Measurements from ENCODE around the gene C19orf33.

Gene C19orf33

DNA sequence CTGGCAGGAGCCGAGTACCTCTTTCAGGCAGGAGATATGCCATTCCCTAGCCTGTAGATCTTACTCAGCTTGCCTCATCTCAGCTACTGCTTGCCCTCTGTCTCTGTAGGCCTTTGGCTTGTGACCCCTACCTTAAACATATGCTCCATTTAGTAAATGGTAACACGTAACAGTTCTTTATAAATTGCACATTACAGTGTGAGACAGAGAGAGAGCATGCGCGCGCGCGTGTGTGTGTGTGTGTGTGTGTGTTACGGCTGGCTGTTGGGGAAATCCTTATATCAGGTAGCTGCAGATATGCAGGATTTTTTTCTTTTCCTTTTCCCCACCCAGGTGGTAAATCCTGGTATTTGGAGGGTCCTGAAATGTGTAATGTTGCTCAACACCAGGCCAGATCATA lies 35.5 kb upstream of the C19orf33 start:
- H3K36me3 Mint-ChIP-seq (ENCODE audit: insufficient read depth) = peaks cover 2% of the 10 kb centered on the region
- ATAC-seq (replicated peaks; ENCODE audit: extremely low read depth, poor library complexity, severe bottlenecking) = no peak
- H3K4me1 Mint-ChIP-seq = peaks cover 20% of the 10 kb centered on the region
- H3K27ac Mint-ChIP-seq (ENCODE audit: low read depth) = no peak overlapping the region
- H3K4me3 Mint-ChIP-seq = no peak overlapping the region
- no peaks in the 10 kb centered on the region for H3K9me3 Mint-ChIP-seq
- peaks cover 21% of the 10 kb centered on the region for H3K27me3 Mint-ChIP-seq
- DNase-seq (ENCODE audit: low spot score in 2 of 2) = no peak

DNA sequence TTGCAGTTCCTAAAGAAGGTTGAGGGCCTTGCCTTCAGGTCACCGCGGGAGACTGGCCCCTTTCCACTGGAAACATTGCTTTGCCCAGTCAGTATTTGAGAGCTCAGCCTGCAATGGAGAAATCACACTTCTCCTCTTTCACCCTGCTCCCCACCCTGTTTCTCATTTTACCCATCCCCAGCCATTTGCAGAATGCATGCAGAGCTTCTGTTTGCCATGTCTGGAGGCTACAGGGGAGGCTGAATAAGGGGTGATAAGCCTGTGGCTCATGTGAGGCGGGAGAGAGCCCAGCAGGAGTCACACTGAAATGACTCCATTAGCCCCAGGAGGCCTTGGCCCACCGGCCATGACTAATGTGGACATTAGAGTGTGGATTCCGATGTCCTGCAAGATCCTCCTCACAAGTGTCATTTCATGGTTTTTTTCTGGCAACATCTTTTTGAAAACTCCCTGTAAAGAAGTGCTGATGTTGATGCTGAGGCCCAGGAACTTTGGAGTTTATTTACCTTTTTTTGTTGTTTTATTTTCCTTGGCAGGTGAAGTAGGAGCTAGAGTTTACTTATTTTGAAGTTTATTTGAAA lies 33.4 kb upstream of the C19orf33 start:
- no peaks in the 10 kb centered on the region for H3K36me3 Mint-ChIP-seq (ENCODE audit: insufficient read depth)
- H3K27me3 Mint-ChIP-seq = peaks cover 6% of the 10 kb centered on the region
- DNase-seq (ENCODE audit: low spot score in 2 of 2) = no peak
- no peak overlapping the region for H3K27ac Mint-ChIP-seq (ENCODE audit: low read depth)
- H3K4me1 Mint-ChIP-seq = peaks cover 4% of the 10 kb centered on the region
- no peak for ATAC-seq (replicated peaks; ENCODE audit: extremely low read depth, poor library complexity, severe bottlenecking)
- H3K9me3 Mint-ChIP-seq = no peaks in the 10 kb centered on the region
- no peak overlapping the region for H3K4me3 Mint-ChIP-seq

DNA sequence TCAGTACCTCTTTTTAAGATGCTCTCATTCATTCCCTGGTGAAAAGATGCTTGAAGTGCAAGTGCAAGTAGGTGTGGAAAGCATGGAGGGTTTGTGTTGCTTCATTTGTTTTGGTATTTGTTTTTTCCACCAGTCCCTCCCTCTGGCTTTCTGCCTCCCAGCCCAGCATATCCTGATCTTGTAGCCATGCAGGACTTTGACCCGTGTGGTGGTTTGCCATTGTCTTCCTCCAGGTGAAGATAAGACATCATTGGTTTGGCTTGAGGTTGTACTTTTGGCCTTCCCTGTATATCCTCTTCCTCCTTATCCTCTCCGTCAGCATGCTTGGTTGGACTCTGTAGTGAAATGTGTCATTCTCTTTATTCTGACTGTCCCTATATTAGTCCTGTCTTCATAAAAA lies 30.6 kb upstream of the C19orf33 start:
- no peak overlapping the region for H3K4me3 Mint-ChIP-seq
- no peaks in the 10 kb centered on the region for H3K36me3 Mint-ChIP-seq (ENCODE audit: insufficient read depth)
- H3K9me3 Mint-ChIP-seq = no peaks in the 10 kb centered on the region
- H3K27me3 Mint-ChIP-seq = no peaks in the 10 kb centered on the region
- DNase-seq (ENCODE audit: low spot score in 2 of 2) = no peak
- no peak for ATAC-seq (replicated peaks; ENCODE audit: extremely low read depth, poor library complexity, severe bottlenecking)
- no peaks in the 10 kb centered on the region for H3K4me1 Mint-ChIP-seq
- H3K27ac Mint-ChIP-seq (ENCODE audit: low read depth) = no peak overlapping the region

- H3K36me3 Mint-ChIP-seq (ENCODE audit: insufficient read depth) = no peaks in the 10 kb centered on the region
Observed at GRCh38 chr19:38274739-38275138, 29.3 kb upstream of the C19orf33 start.

DNA sequence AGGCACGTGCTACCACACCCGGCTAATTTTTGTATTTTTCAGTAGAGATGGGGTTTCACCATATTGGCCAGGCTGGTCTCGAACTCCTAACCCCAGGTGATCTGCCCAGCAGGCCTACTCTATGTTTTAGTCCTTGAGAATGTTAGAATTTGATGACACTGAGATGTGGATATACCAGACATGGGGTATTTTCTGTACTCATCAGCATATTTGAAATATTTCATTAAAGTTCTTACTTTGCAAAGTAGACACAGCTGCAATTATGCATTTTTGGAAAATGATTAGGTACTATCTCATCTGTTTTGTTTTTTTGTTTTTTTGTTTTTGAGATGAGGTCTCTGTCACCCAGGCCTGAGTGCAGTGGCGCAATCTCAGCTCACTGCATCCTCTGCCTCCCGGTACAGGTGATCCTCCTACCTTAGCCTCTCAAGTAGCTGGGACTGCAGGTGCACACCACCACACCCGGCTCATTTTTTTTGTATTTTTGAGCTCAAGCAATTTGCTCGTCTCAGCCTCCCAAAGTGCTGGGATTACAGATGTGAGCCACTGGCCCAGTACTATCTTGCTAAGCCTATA lies 27.0 kb upstream of the C19orf33 start:
- Mint-ChIP-seq H3K27ac (ENCODE audit: low read depth) (no peak overlapping the region), H3K4me1 (no peaks in the 10 kb centered on the region), H3K4me3 (no peak overlapping the region), H3K9me3 (no peaks in the 10 kb centered on the region), H3K36me3 (ENCODE audit: insufficient read depth) (peaks cover 2% of the 10 kb centered on the region), H3K27me3 (no peaks in the 10 kb centered on the region)
- no peak for ATAC-seq (replicated peaks; ENCODE audit: extremely low read depth, poor library complexity, severe bottlenecking)
- no peak for DNase-seq (ENCODE audit: low spot score in 2 of 2)

More at GRCh38 chr19:38274739-38275138, 29.3 kb upstream of the C19orf33 start:
- Mint-ChIP-seq H3K4me1 (no peaks in the 10 kb centered on the region), H3K27ac (ENCODE audit: low read depth) (no peak overlapping the region), H3K4me3 (no peak overlapping the region), H3K9me3 (no peaks in the 10 kb centered on the region), H3K27me3 (no peaks in the 10 kb centered on the region)
- no peak for DNase-seq (ENCODE audit: low spot score in 2 of 2)
- ATAC-seq (replicated peaks; ENCODE audit: extremely low read depth, poor library complexity, severe bottlenecking) = no peak

DNA sequence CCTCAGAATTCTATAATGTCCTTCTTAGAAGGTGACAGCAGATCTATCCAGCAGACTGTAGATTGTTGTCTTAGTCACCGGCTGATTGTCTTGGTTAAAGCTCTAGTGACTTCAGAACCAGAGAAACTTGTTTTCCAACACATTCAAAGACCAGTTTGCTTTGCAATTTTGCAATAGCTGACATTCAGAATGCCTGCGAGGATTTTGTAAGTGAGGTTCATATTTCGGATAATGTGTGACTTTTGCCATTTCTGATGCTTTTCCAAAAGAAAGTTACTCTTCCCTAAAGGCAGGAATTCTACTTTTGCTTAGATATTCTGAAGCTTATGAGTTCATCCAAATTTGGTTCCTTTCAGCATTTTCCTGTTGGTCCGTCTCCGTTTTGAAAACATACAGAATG lies 26.5 kb upstream of the C19orf33 start:
- ATAC-seq (replicated peaks; ENCODE audit: extremely low read depth, poor library complexity, severe bottlenecking) = no peak
- Mint-ChIP-seq H3K27me3 (no peaks in the 10 kb centered on the region), H3K27ac (ENCODE audit: low read depth) (no peak overlapping the region), H3K4me3 (no peak overlapping the region), H3K4me1 (no peaks in the 10 kb centered on the region), H3K36me3 (ENCODE audit: insufficient read depth) (peaks cover 2% of the 10 kb centered on the region), H3K9me3 (no peaks in the 10 kb centered on the region)
- DNase-seq (ENCODE audit: low spot score in 2 of 2) = no peak

DNA sequence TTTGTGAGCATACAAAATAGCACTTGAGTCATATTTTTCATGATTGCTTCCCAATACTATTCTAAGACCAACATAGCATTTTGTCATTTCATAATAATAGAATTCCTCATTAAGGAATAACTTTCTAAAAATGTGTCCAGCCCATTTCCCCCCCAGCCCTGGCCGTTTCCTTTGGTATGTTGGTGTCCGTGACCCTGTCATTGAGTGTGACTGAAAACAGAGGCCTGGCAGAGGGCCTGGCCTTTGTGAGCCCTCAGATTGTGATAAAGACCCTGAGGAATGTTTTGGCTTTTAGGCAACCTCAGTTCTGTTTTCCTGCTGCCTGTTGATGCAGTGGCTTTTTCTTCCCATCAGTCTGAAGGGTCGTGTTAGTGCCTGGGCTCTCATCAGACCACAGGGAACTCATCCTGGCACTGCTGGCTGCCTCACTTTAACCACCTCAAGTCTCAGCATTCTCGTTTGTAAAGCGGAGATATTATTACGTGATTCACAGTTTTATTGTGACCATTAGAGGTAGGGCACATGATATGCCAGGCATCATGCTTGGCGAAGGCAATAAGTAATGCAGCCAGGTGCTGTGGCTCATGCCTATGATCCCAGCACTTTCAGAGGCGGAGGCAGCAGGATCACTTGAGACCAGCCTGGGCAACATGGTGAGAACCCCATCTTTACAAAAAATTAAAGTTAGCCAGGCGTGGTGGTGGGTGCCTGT lies 25.9 kb upstream of the C19orf33 start:
- Mint-ChIP-seq H3K36me3 (ENCODE audit: insufficient read depth) (peaks cover 2% of the 10 kb centered on the region), H3K4me3 (no peak overlapping the region), H3K4me1 (no peaks in the 10 kb centered on the region), H3K9me3 (no peaks in the 10 kb centered on the region), H3K27ac (ENCODE audit: low read depth) (no peak overlapping the region), H3K27me3 (no peaks in the 10 kb centered on the region)
- ATAC-seq (replicated peaks; ENCODE audit: extremely low read depth, poor library complexity, severe bottlenecking) = no peak
- no peak for DNase-seq (ENCODE audit: low spot score in 2 of 2)

GRCh38 chr19:38278751-38279150 lies 25.3 kb upstream of the C19orf33 start:
- Mint-ChIP-seq H3K9me3 (no peaks in the 10 kb centered on the region), H3K4me1 (no peaks in the 10 kb centered on the region), H3K27me3 (no peaks in the 10 kb centered on the region), H3K27ac (ENCODE audit: low read depth) (no peak overlapping the region), H3K4me3 (no peak overlapping the region), H3K36me3 (ENCODE audit: insufficient read depth) (peaks cover 2% of the 10 kb centered on the region)
- DNase-seq (ENCODE audit: low spot score in 2 of 2) = no peak
- ATAC-seq (replicated peaks; ENCODE audit: extremely low read depth, poor library complexity, severe bottlenecking) = no peak

DNA sequence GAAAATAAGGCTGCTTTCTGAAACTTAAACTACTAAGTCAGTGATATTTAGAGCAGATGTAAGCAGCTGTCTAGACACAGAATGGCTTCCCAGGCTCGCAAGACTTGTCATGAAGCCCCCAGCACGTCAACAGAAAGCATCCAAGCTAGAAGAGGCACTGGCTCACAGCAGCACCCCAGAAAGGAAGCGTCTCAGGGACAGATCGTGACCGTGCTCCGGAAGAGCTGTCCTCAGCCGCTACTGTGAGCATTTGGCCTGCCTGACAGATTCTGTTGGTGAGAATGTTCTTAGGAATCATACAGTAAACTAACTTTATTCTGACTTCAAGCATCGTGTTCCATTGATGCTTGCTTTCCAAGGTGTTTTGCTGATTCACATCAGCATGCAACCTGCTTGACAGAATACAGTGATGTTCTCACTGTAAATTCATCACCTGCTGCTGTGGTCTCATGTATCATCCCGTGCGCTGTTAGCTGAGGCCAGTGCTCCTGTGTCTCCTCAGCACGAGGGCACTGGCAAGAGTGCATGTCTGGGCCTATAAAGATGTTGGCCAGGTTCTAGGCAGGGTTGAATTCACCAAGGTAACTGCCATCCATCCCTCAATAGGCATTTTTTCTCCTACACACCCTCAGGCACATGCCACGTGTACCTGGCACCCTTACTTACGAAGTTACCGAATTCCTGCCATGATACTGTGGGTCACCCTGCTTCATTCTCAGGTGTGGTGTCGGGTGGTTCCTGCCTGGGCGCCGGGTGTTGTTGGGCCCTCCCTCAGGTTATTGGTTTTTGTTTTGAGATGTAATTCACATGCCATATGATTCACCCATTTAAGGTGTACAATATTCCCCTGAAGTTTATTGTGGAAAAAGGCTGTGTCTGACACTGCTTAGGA lies 23.8 kb upstream of the C19orf33 start:
- no peak for ATAC-seq (replicated peaks; ENCODE audit: extremely low read depth, poor library complexity, severe bottlenecking)
- DNase-seq (ENCODE audit: low spot score in 2 of 2) = no peak
- no peak overlapping the region for H3K27ac Mint-ChIP-seq (ENCODE audit: low read depth)
- no peaks in the 10 kb centered on the region for H3K27me3 Mint-ChIP-seq
- peaks cover 2% of the 10 kb centered on the region for H3K36me3 Mint-ChIP-seq (ENCODE audit: insufficient read depth)
- no peak overlapping the region for H3K4me3 Mint-ChIP-seq
- H3K4me1 Mint-ChIP-seq = no peaks in the 10 kb centered on the region
- no peaks in the 10 kb centered on the region for H3K9me3 Mint-ChIP-seq

DNA sequence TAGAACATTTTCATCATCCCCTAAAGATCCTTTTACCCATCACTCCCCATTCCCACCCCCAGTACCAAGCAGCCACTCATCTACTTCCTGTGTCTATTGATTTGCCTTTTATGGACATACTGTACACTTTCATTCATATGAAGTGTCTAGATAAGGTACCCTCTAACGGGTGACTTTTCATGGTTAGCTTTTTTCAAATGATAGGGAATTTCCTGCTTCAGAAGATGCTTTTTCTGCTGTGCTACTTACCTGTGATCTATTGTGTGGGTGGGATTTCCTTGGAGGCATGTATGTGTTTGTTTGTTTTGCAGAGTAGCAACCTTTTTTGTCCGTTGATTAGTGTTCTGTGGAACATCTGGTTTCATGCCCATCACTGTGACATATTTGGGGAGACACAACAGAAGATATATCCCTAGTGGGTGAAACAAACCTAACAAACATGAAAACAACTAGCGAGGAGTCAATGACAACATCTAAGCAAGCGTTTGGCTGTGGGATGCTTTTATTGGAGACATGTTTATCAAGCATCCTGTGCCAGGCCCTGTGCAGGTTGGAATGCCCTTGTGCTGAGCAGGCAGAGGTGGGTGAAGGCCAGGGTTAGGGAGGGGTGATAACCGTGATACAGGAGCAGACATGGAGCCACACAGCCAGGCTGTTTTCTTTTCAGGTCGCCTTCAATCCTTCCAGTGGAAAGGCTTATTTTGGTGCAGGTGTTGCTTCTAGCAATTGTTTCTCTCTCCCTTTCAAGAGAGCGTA lies 22.1 kb upstream of the C19orf33 start:
- H3K4me3 Mint-ChIP-seq = no peak overlapping the region

DNA sequence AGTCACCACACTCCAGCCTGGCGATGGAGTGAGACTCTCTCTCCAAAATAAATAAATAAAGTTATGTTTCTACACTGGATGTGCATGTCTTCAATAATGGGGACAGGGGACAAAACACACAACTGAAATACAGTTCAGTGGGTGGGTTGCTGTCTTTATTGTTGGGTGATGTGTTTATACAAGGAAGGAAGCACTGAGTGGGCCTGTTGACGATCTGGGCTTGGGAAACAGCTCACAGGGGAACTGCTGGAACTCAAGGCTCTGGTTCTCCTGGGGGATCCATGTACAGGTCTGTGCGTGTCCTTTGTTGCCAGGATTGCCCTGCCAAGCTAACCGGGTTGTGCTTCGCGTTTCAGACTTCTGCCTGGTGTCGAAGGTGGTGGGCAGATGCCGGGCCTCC lies 20.8 kb upstream of the C19orf33 start:
- Mint-ChIP-seq H3K27ac (ENCODE audit: low read depth) (no peak overlapping the region), H3K4me3 (no peak overlapping the region), H3K4me1 (no peaks in the 10 kb centered on the region), H3K36me3 (ENCODE audit: insufficient read depth) (peaks cover 6% of the 10 kb centered on the region), H3K9me3 (no peaks in the 10 kb centered on the region), H3K27me3 (no peaks in the 10 kb centered on the region)
- ATAC-seq (replicated peaks; ENCODE audit: extremely low read depth, poor library complexity, severe bottlenecking) = no peak
- no peak for DNase-seq (ENCODE audit: low spot score in 2 of 2)

More for the DNA sequence above, 22.1 kb upstream of the C19orf33 start:
- no peaks in the 10 kb centered on the region for H3K4me1 Mint-ChIP-seq
- no peaks in the 10 kb centered on the region for H3K9me3 Mint-ChIP-seq
- H3K27me3 Mint-ChIP-seq = no peaks in the 10 kb centered on the region
- no peak for DNase-seq (ENCODE audit: low spot score in 2 of 2)
- no peak for ATAC-seq (replicated peaks; ENCODE audit: extremely low read depth, poor library complexity, severe bottlenecking)
- H3K27ac Mint-ChIP-seq (ENCODE audit: low read depth) = no peak overlapping the region
- peaks cover 4% of the 10 kb centered on the region for H3K36me3 Mint-ChIP-seq (ENCODE audit: insufficient read depth)

DNA sequence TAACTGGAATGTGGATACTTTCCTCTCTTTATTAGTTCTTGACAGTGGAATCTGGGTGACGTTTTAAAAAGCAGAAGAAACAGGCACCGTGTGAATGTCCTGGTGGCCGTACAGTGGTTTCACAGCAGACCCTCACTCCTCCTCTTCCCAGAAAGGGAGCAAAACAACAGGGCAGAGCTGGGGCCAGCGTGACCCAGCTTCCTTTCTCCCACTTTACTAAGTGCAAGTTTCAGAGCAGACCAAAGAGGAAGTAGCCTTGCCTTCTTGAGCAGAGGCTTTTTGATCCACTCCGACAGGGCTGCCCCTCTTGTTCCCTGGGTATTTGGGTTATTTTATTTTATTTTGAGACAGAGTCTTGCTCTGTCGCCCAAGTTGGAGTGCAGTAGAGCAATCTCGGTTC lies 19.6 kb upstream of the C19orf33 start:
- H3K9me3 Mint-ChIP-seq = no peaks in the 10 kb centered on the region
- H3K27ac Mint-ChIP-seq (ENCODE audit: low read depth) = no peak overlapping the region
- DNase-seq (ENCODE audit: low spot score in 2 of 2) (no peak), ATAC-seq (replicated peaks; ENCODE audit: extremely low read depth, poor library complexity, severe bottlenecking) (no peak)
- H3K36me3 Mint-ChIP-seq (ENCODE audit: insufficient read depth) = peaks cover 7% of the 10 kb centered on the region
- no peaks in the 10 kb centered on the region for H3K27me3 Mint-ChIP-seq
- H3K4me3 Mint-ChIP-seq = no peak overlapping the region
- no peaks in the 10 kb centered on the region for H3K4me1 Mint-ChIP-seq
